ENCODE results near the gene TAB2.

The TAB2 gene

GRCh38 chr6:149414009-149414408 lies 96.5 kb downstream of the TAB2 start:
- DNase-seq (ENCODE audit: low read depth, low spot score), result no peak

- DNase-seq (ENCODE audit: low read depth, low spot score), result no peak
Measured at GRCh38 chr6:149414821-149415220, 97.3 kb downstream of the TAB2 start.

- DNase-seq (ENCODE audit: low read depth, low spot score), result no peak
Measured at GRCh38 chr6:149419696-149420404, 102.3 kb downstream of the TAB2 start.

GRCh38 chr6:149421132-149421531 lies 103.6 kb downstream of the TAB2 start:
- no peak for DNase-seq (ENCODE audit: low read depth, low spot score)

GRCh38 chr6:149422581-149422980 lies 105.1 kb downstream of the TAB2 start:
- DNase-seq (ENCODE audit: low read depth, low spot score), result no peak

- DNase-seq (ENCODE audit: low read depth, low spot score), result no peak
Measured at GRCh38 chr6:149423964-149424440, 106.5 kb downstream of the TAB2 start.

GRCh38 chr6:149425224-149425623 lies 107.7 kb downstream of the TAB2 start:
- DNase-seq (ENCODE audit: low read depth, low spot score), result no peak

GRCh38 chr6:149425754-149426153 lies 108.2 kb downstream of the TAB2 start:
- DNase-seq (ENCODE audit: low read depth, low spot score), result no peak

GRCh38 chr6:149428606-149429005 lies 111.1 kb downstream of the TAB2 start:
- no peak for DNase-seq (ENCODE audit: low read depth, low spot score)

- no peak for DNase-seq (ENCODE audit: low read depth, low spot score)
Measured at GRCh38 chr6:149429427-149430360, 112.2 kb downstream of the TAB2 start.

- no peak for DNase-seq (ENCODE audit: low read depth, low spot score)
Measured at GRCh38 chr6:149431905-149432775, 114.6 kb downstream of the TAB2 start.

GRCh38 chr6:149433405-149433804 lies 115.9 kb downstream of the TAB2 start:
- no peak for DNase-seq (ENCODE audit: low read depth, low spot score)

- DNase-seq (ENCODE audit: low read depth, low spot score), result no peak
Measured at GRCh38 chr6:149433881-149434280, 116.4 kb downstream of the TAB2 start.

- DNase-seq (ENCODE audit: low read depth, low spot score), result no peak
Measured at GRCh38 chr6:149435919-149436586, 118.5 kb downstream of the TAB2 start.

- DNase-seq (ENCODE audit: low read depth, low spot score), result no peak
Measured at GRCh38 chr6:149436647-149437046, 119.1 kb downstream of the TAB2 start.

GRCh38 chr6:149437212-149437611 lies 119.7 kb downstream of the TAB2 start:
- DNase-seq (ENCODE audit: low read depth, low spot score), result no peak

GRCh38 chr6:149438855-149439254 lies 121.3 kb downstream of the TAB2 start:
- DNase-seq (ENCODE audit: low read depth, low spot score), result no peak

- no peak for DNase-seq (ENCODE audit: low read depth, low spot score)
Measured at GRCh38 chr6:149439626-149440025, 122.1 kb downstream of the TAB2 start.

- no peak for DNase-seq (ENCODE audit: low read depth, low spot score)
Measured at GRCh38 chr6:149440735-149441671, 123.5 kb downstream of the TAB2 start.

- no peak for DNase-seq (ENCODE audit: low read depth, low spot score)
Measured at GRCh38 chr6:149441740-149442139, 124.2 kb downstream of the TAB2 start.
